HG02759 (cell line): ENCODE data around the gene THSD7A.
"Not testable (repeated sequence)": the region's sequence is repeated elsewhere in the genome, so short reads cannot be mapped to it uniquely, and the experiment has no call there.

ENCODE experiments used
- ATAC-seq: cut with Tn5 transposase; IDR thresholded peaks from one replicate; pipeline ENCODE4 v1.9.1; 2021; ENCODE audit warnings: mild to moderate bottlenecking, moderate library complexity; ENCODE audit not compliant: unreplicated experiment

The THSD7A gene

GRCh38 chr7:11529382-11529781 is 302.6 kb downstream of the THSD7A start:
- no peak for ATAC-seq

GRCh38 chr7:11527707-11528106 is 304.3 kb downstream of the THSD7A start:
- no peak for ATAC-seq

GRCh38 chr7:11524476-11525397 is 307.3 kb downstream of the THSD7A start:
- no peak for ATAC-seq

GRCh38 chr7:11521964-11522499 is 310.0 kb downstream of the THSD7A start:
- ATAC-seq = not testable (repeated sequence)

- no peak for ATAC-seq
Observed at GRCh38 chr7:11517853-11518252, 314.1 kb downstream of the THSD7A start.

- no peak for ATAC-seq
Observed at GRCh38 chr7:11516328-11516727, 315.7 kb downstream of the THSD7A start.

- ATAC-seq = no peak
Observed at GRCh38 chr7:11513460-11513859, 318.5 kb downstream of the THSD7A start.

- no peak for ATAC-seq
Observed at GRCh38 chr7:11507929-11508328, 324.1 kb downstream of the THSD7A start.

- no peak for ATAC-seq
Observed at GRCh38 chr7:11506417-11506816, 325.6 kb downstream of the THSD7A start.

- no peak for ATAC-seq
Observed at GRCh38 chr7:11505471-11505985, 326.5 kb downstream of the THSD7A start.

GRCh38 chr7:11492307-11492706 is 339.7 kb downstream of the THSD7A start:
- no peak for ATAC-seq

GRCh38 chr7:11491811-11492210 is 340.2 kb downstream of the THSD7A start:
- ATAC-seq = no peak

- ATAC-seq = no peak
Observed at GRCh38 chr7:11489280-11489679, 342.7 kb downstream of the THSD7A start.

- ATAC-seq = no peak
Observed at GRCh38 chr7:11486271-11486670, 345.7 kb downstream of the THSD7A start.

GRCh38 chr7:11485636-11486035 is 346.4 kb downstream of the THSD7A start:
- ATAC-seq = no peak

GRCh38 chr7:11480143-11480542 is 351.9 kb downstream of the THSD7A start:
- ATAC-seq = no peak

GRCh38 chr7:11478882-11479281 is 353.1 kb downstream of the THSD7A start:
- ATAC-seq = no peak

- no peak for ATAC-seq
Observed at GRCh38 chr7:11478426-11478825, 353.6 kb downstream of the THSD7A start.

GRCh38 chr7:11474902-11475585 is 357.0 kb downstream of the THSD7A start:
- no peak for ATAC-seq

- ATAC-seq = no peak
Observed at GRCh38 chr7:11473807-11474424, 358.1 kb downstream of the THSD7A start.

GRCh38 chr7:11473220-11473619 is 358.8 kb downstream of the THSD7A start:
- no peak for ATAC-seq
